Erythroblast (primary cell): Measurements from ENCODE around the gene GSTK1.

ENCODE experiments used
- GATA1 ChIP-seq: IDR thresholded peaks from 2 replicates; pipeline ENCODE4 v1.6.1; 2011; ENCODE audit warnings: low read depth, mild to moderate bottlenecking, control low read depth, low read length, moderate library complexity
- POLR2A ChIP-seq: IDR thresholded peaks from 2 replicates; pipeline ENCODE4 v1.6.1; 2011; ENCODE audit warnings: mild to moderate bottlenecking, low read length

DNA sequence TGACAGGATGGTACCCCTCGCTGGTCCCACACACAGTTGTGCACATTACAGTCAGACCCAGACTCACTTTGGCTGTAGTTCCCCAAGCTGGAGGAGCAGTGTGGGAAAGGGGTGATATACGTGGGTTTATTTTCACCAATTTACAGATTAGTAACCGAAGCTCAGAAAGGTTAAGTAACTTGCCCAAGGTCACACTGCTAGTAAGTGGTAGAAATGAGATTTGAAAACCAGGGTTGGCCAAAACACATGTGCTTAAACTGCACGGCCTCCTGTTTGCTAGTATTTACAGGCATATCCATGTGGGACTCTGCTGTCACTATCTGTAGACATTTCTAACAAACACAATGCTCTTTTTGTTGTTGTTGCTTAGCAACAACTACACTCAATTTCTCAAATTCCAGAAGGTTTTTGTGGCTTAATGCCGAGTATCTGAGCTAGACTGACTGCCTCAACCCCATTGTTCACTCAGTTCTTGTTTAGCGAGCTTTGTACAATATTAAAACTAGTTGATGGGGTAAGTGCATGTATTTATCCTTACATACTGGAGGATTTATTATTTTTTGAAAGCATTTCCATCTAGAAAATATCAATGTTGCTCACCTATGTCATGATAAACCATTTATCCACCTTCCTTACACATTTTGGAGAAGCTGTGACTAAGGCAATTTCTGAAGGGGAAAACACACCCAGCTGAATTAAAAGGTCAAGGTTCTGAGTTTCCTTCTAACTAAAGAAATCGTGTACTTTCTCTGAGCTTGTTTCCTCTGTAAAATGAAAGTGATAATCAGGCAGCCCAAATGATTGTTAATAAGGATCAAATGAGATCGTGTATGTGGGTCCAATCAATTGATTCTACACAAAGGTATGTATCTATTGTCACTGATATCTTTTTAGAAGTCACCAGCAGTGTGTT, 16.2 kb downstream of the GSTK1 start:
- TF ChIP-seq POLR2A, result no peak
- TF ChIP-seq GATA1, result no peak
